ENCODE data around the gene LLGL2.

DNA sequence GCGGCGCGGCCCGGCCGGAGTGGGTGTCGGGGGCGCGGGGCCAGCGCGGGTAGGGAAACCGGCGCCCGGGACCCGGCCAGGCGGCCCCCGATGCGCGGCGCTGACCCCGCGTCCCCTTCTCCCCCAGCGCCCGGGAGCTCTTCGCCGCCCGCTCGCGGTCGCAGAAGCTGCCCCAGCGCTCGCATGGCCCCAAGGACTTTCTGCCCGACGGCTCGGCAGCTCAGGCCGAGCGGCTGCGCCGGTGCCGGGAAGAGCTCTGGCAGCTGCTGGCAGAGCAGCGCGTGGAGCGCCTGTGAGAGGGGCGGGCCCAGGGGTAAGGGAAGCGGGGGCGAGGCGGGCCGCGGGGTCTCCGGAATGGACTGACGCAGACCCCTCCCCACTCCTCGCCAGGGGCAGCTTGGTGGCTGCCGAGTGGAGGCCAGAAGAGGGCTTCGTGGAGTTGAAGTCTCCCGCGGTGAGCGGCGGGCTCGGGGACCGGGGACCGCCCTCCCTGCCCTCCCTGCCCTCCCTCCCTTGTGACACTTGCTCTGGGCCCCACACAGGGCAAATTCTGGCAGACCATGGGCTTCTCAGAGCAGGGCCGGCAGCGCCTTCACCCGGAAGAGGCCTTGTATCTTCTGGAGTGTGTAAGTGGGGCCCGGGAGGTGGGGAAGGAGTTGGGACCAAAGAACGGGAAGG is 8.7 kb upstream of the LLGL2 start:
- TF ChIP-seq, protein P1, sequence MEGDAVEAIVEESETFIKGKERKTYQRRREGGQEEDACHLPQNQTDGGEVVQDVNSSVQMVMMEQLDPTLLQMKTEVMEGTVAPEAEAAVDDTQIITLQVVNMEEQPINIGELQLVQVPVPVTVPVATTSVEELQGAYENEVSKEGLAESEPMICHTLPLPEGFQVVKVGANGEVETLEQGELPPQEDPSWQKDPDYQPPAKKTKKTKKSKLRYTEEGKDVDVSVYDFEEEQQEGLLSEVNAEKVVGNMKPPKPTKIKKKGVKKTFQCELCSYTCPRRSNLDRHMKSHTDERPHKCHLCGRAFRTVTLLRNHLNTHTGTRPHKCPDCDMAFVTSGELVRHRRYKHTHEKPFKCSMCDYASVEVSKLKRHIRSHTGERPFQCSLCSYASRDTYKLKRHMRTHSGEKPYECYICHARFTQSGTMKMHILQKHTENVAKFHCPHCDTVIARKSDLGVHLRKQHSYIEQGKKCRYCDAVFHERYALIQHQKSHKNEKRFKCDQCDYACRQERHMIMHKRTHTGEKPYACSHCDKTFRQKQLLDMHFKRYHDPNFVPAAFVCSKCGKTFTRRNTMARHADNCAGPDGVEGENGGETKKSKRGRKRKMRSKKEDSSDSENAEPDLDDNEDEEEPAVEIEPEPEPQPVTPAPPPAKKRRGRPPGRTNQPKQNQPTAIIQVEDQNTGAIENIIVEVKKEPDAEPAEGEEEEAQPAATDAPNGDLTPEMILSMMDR (conservative IDR thresholded peaks at IDR 0.05), result no peak
- peak; percentile 46 for TF ChIP-seq ZFX (IDR thresholded peaks at IDR 0.05)
